ENCODE results near the gene DCPS. TPM values are rescaled to one million over a fixed set of nuclear protein-coding genes. Genes with fewer than 3 reads are reported as not detected.
"Not testable (repeated sequence)": the region's sequence is repeated elsewhere in the genome, so short reads cannot be mapped to it uniquely, and the experiment has no call there.

DCPS gene
- total RNA-seq, 1 donor from 2014 or later, result 18.6 TPM

GRCh38 chr11:126383339-126384335 is 79.8 kb downstream of the DCPS start:
- H3K27ac ChIP-seq, result no peak overlapping the region
- no peaks in the 10 kb centered on the region for H3K36me3 ChIP-seq
- no peak for DNase-seq (ENCODE audit: low spot score)
- no peaks in the 10 kb centered on the region for H4K20me1 ChIP-seq (ENCODE audit: low read depth)
- TF ChIP-seq CTCF (IDR thresholded peaks at IDR 0.05) (no peak), EZH2phosphoT487 (IDR thresholded peaks at IDR 0.05) (no peak), EZH2 (IDR thresholded peaks at IDR 0.05) (no peak)
- H3K27ac Mint-ChIP-seq, result peak overlapping the region; percentile 50
- H3K27me3 Mint-ChIP-seq (ENCODE audit: insufficient read depth, low read depth), result no peaks in the 10 kb centered on the region
- H3K4me2 ChIP-seq, result no peak overlapping the region
- H3K4me1 Mint-ChIP-seq, result peaks cover 15% of the 10 kb centered on the region
- peaks cover 6% of the 10 kb centered on the region for H3K79me2 ChIP-seq (ENCODE audit: low read depth)
- H3K9ac ChIP-seq, result no peak overlapping the region
- no peak overlapping the region for H3K4me3 ChIP-seq
- H3K9me3 ChIP-seq (ENCODE audit: low read depth), result no peaks in the 10 kb centered on the region
- H3K4me3 Mint-ChIP-seq, result no peak overlapping the region
- H3K27me3 ChIP-seq, result no peaks in the 10 kb centered on the region
- no peaks in the 10 kb centered on the region for H3F3A ChIP-seq (ENCODE audit: low read depth)
- peaks cover 9% of the 10 kb centered on the region for H3K4me1 ChIP-seq
- H2AFZ ChIP-seq (replicated peaks), result no peak overlapping the region
- H3K9me3 Mint-ChIP-seq, result no peaks in the 10 kb centered on the region
- peaks cover 1% of the 10 kb centered on the region for H3K36me3 Mint-ChIP-seq

- H3K27me3 Mint-ChIP-seq (ENCODE audit: insufficient read depth, low read depth), result no peaks in the 10 kb centered on the region
- TF ChIP-seq CTCF (IDR thresholded peaks at IDR 0.05), result no peak
- no peak for TF ChIP-seq EZH2phosphoT487 (IDR thresholded peaks at IDR 0.05)
- no peak for TF ChIP-seq EZH2 (IDR thresholded peaks at IDR 0.05)
- Histone ChIP-seq H3K27me3 (no peaks in the 10 kb centered on the region), H3K4me2 (no peak overlapping the region), H3K9me3 (ENCODE audit: low read depth) (no peaks in the 10 kb centered on the region), H3F3A (ENCODE audit: low read depth) (no peaks in the 10 kb centered on the region), H3K79me2 (ENCODE audit: low read depth) (no peaks in the 10 kb centered on the region), H3K4me3 (no peak overlapping the region), H3K4me1 (peaks cover 9% of the 10 kb centered on the region), H3K36me3 (no peaks in the 10 kb centered on the region), H3K27ac (no peak overlapping the region), H2AFZ (replicated peaks) (no peak overlapping the region), H4K20me1 (ENCODE audit: low read depth) (no peaks in the 10 kb centered on the region), H3K9ac (no peak overlapping the region)
- no peak overlapping the region for H3K4me3 Mint-ChIP-seq
- no peak overlapping the region for H3K27ac Mint-ChIP-seq
- peaks cover 15% of the 10 kb centered on the region for H3K4me1 Mint-ChIP-seq
- no peaks in the 10 kb centered on the region for H3K36me3 Mint-ChIP-seq
- DNase-seq (ENCODE audit: low spot score), result no peak
- no peaks in the 10 kb centered on the region for H3K9me3 Mint-ChIP-seq
Observed at GRCh38 chr11:126384449-126385070, 80.7 kb downstream of the DCPS start.

GRCh38 chr11:126385991-126386728 is 82.3 kb downstream of the DCPS start:
- TF ChIP-seq CTCF (IDR thresholded peaks at IDR 0.05) (no peak), EZH2 (IDR thresholded peaks at IDR 0.05) (no peak), EZH2phosphoT487 (IDR thresholded peaks at IDR 0.05) (no peak)
- DNase-seq (ENCODE audit: low spot score), result no peak
- H3K27ac Mint-ChIP-seq, result no peak overlapping the region
- H3K9me3 ChIP-seq (ENCODE audit: low read depth), result no peaks in the 10 kb centered on the region
- H3K4me3 Mint-ChIP-seq, result no peak overlapping the region
- no peaks in the 10 kb centered on the region for H3K36me3 ChIP-seq
- no peaks in the 10 kb centered on the region for H4K20me1 ChIP-seq (ENCODE audit: low read depth)
- no peaks in the 10 kb centered on the region for H3K9me3 Mint-ChIP-seq
- H3K27me3 Mint-ChIP-seq (ENCODE audit: insufficient read depth, low read depth), result no peaks in the 10 kb centered on the region
- no peaks in the 10 kb centered on the region for H3K27me3 ChIP-seq
- H3K4me3 ChIP-seq, result no peak overlapping the region
- peak overlapping the region; percentile 53 for H3K27ac ChIP-seq
- H3K4me1 ChIP-seq, result peaks cover 9% of the 10 kb centered on the region
- no peak overlapping the region for H3K9ac ChIP-seq
- H3K36me3 Mint-ChIP-seq, result no peaks in the 10 kb centered on the region
- no peak overlapping the region for H2AFZ ChIP-seq (replicated peaks)
- H3K79me2 ChIP-seq (ENCODE audit: low read depth), result no peaks in the 10 kb centered on the region
- H3F3A ChIP-seq (ENCODE audit: low read depth), result no peaks in the 10 kb centered on the region
- peak overlapping the region; percentile 19 for H3K4me2 ChIP-seq
- H3K4me1 Mint-ChIP-seq, result peaks cover 15% of the 10 kb centered on the region

- H3K9me3 Mint-ChIP-seq, H3K27ac Mint-ChIP-seq: not testable (repeated sequence)
Observed at GRCh38 chr11:126386729-126387071, 82.8 kb downstream of the DCPS start.

More at GRCh38 chr11:126386729-126387071, 82.8 kb downstream of the DCPS start:
- H3K79me2 ChIP-seq (ENCODE audit: low read depth); H3K9me3 ChIP-seq (ENCODE audit: low read depth); H3K4me1 ChIP-seq; H3K4me3 Mint-ChIP-seq; H4K20me1 ChIP-seq (ENCODE audit: low read depth); H3K36me3 ChIP-seq; H2AFZ ChIP-seq (replicated peaks); H3K4me3 ChIP-seq; H3K36me3 Mint-ChIP-seq; H3K9ac ChIP-seq; H3F3A ChIP-seq (ENCODE audit: low read depth); H3K27me3 ChIP-seq; H3K27me3 Mint-ChIP-seq (ENCODE audit: insufficient read depth, low read depth): not testable (repeated sequence)
- Histone ChIP-seq H3K27ac (peak overlapping the region; percentile 53), H3K4me2 (peak overlapping the region; percentile 19)
- peak; percentile 50 for DNase-seq (ENCODE audit: low spot score)
- peaks cover 15% of the 10 kb centered on the region for H3K4me1 Mint-ChIP-seq
